HT-29 (cell line): ENCODE measurements around the gene ZNF548. TPM values are rescaled to one million over a fixed set of nuclear protein-coding genes. Genes with fewer than 3 reads are reported as not detected.
"Not testable (repeated sequence)": the region's sequence is repeated elsewhere in the genome, so short reads cannot be mapped to it uniquely, and the experiment has no call there.

ENCODE experiments used
- DNase-seq: peaks from one replicate; pipeline ENCODE4 v3.0.0-alpha.2; 2015; ENCODE audit warnings: low spot score
- total RNA-seq: library from RNA; depleted of rRNA; stranded (reverse); fragments of >200 nt; shearing (Covaris generic); gene quantifications from 2 replicates; pipeline ENCODE4 v1.2.3, GENCODE V29; 2014; rRNA removed

The ZNF548 gene
- 10.2 and 12.2 TPM in 2 replicates for total RNA-seq

DNA sequence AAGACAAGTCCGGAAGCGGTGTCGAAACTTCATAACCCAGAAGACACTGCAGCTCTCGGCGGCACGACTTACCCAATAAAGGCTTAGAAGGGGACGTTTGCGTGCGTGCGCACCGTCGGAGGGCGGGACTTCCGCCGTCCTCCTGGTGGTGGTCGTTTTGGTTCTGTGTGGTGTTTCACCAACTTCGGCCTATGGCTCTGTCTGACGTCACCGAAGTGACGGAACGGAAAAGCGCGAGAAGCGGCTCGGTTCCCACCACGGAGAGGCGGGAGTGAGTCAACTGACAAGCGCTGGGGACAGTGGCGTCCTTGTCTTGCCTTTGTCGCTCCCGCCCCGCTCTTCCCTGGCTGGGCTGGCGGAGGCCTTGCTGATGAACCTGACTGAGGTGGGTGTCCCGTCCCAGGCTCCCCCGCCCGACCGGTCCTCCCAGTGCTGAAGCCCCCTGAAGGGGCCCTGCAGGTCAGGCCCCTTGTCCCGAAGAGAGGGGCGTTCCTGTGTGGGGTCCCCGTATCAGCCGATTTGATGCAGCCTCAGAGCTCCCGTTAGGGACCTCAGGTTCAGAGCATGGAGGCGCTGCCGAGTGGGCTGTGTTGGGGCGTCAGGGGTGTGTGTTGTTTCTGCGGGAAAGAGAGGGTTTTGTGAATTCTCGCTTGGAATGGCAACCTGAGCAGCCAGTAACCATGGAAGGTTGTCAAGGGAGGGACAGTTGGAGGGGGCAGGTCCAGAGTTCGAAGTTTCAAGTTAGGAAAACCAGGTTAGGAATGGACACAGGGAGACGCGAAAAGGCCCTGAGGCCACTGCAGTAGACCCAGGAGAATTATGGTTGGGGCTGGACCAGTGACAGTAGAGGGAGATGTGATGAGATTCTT is at the start of gene ZNF548:
ZNF548 (plus strand) TSS at position 125 of the 869 bp plus-strand sequence; CDS start at position 371, 246 bp downstream.
- DNase-seq = peak; percentile 89

DNA sequence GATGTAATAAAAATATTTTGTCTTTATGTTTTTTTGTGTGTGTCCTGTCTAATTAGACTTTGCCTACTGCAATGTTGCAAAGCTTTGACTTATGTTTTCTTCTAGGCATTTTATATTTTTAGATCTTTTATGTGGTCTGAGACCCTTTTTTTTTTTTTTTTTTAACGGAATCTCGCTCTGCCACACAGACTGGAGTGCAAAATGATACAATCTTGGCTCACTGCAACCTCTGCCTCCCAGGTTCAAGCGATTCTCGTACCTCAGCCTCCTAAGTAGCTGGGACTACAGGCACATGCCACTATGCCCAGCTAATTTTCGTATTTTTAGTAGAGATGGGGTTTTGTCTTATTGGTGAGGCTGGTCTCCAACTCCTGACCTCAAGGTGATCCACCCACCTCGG is 47.1 kb upstream of the ZNF548 start:
- DNase-seq = no peak

DNA sequence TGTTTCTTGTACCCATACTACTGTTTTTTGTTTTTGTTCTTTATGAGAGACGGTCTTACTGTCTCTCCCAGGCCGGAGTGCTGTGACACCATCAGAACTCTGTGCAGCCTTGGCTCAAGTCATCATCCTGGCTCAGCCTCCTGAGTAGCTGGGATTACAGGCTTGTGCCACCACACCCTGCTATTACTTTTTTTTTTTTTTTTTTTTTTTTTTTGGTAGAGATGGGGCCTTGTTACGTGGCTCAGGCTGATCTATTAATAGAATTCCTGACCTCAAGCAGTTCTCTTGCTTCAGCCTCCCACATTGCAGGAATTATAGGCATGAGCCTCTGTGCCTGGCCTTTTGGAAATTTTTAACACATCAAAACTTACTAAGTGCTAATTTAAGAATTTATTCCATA is 41.5 kb upstream of the ZNF548 start:
- no peak for DNase-seq

DNA sequence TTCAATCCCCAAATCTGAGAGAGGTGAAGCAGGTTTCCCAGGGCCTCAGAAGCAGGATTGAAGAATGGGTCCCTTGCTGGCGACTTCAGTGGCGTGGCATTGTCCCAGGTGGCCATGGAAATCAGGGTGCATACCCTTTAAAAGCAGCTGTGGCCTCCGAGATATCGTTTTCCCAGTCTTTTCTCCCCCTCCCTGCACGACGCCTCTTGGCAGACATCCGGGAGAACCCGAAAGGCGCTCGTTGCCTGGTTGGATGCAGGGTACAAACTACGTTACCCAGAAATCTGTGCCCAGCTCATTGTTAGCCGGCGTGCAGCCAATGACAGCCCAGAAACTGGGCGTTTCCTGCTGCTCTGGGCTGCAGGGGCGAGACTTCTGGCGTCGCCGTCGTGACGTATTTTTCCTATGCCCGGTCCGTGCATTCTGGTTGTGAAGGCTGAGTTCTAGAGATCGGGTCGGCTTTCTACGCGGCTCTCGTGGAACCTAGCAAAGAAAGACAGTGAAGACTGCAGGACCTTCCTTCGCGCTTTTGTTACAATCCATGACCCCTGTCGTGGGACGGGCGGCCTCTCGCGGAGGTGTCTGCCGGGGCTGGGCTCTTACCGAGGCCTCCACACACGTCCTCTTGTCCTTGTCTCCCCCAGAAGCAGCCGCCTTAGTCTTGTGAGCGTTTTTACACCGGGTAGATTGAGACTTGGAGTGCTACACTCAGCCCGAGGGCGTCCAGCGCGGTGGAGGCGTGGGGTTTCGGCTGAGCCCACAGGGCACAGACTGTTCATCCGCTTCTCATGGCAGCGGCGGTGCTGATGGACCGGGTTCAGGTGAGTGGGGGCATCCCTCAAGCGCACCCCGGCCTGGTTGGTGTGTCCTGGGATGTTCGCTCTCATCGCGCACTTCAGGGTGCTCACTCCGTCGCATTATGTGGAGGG is 38.5 kb upstream of the ZNF548 start, which contains the start of gene ZNF304:
ZNF304 (plus strand) TSS at position 395 of the 929 bp plus-strand sequence; CDS start at position 789, 394 bp downstream.
- DNase-seq = no peak

DNA sequence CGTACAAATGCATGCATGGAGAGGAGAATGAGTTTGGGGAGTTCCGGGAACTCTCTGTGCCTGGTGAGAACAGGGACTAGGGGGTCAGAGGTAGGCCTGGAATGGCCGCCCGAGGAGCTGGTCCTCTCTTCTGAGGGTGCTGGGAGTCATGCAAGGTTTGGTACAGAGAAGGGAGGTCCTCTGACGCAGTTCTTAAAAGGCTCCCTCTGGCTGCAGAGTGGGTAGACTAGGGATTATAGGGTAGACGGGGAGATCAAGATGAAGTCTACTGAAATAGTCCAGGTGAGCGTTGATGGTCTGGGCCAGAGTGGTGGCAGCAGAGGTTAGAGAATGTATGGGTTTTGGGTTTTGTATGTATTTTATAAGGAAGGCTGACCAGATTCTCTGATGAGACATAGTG is 37.8 kb upstream of the ZNF548 start:
- no peak for DNase-seq

DNA sequence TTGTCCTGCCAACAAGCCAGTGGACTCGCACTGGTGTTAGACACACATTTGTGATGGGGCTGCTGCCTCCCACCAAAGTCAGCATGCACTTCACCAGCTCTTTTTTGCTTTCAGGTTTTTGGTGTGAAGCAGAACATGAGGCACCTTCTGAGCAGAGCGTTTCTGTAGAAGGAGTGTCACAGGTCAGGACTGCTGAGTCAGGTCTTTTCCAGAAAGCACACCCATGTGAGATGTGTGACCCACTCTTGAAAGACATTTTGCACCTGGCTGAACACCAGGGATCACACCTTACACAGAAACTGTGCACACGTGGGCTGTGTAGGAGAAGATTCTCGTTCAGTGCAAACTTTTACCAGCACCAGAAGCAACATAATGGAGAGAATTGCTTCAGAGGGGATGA is 33.7 kb upstream of the ZNF548 start:
- DNase-seq = no peak

DNA sequence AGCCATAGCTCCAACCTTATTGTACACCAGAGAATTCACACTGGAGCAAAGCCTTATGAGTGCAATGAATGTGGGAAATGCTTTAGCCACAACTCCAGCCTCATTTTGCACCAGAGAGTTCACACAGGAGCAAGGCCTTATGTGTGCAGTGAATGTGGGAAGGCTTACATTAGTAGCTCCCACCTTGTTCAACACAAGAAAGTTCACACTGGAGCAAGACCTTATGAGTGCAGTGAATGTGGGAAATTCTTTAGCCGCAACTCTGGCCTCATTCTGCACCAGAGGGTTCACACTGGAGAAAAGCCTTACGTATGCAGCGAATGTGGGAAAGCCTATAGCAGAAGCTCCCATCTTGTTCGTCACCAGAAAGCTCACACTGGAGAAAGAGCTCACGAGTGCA is 32.2 kb upstream of the ZNF548 start:
- no peak for DNase-seq

DNA sequence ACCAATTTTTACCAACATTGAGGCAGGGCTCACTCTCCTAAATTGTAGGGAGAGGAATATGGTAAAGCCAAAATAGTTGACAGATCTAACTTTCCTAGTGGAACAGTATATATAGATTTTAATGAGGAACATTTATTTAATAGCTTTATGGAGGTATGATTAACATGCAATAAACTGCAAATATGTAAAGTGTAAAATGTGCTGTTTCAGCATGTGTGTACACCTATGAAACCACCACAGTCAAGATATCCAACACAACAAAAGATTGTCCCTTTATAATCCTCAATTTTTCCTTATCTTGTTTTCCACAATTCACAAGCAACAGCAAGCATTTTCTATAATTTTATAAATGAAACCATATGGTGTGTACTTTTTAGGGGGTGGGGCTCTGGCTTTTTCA is 30.4 kb upstream of the ZNF548 start:
- DNase-seq = no peak

DNA sequence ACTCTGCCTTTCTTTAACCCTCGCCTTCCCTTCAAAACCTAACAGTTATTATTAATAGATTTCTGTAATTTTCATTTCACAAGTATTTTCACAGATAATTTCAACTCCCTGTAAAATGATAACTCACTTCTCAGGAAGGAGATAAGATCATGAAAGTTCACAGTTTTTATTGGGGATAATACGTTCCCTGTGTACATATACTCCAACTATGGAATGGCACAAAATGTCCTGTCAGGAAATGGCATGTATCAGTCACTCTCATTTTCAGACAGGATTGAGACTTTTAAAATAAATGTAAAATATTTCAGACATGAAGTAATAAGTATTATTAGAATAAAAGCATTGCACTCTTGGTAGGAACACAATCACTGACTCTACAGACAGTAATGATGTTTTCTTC is 27.2 kb upstream of the ZNF548 start:
- DNase-seq = no peak

DNA sequence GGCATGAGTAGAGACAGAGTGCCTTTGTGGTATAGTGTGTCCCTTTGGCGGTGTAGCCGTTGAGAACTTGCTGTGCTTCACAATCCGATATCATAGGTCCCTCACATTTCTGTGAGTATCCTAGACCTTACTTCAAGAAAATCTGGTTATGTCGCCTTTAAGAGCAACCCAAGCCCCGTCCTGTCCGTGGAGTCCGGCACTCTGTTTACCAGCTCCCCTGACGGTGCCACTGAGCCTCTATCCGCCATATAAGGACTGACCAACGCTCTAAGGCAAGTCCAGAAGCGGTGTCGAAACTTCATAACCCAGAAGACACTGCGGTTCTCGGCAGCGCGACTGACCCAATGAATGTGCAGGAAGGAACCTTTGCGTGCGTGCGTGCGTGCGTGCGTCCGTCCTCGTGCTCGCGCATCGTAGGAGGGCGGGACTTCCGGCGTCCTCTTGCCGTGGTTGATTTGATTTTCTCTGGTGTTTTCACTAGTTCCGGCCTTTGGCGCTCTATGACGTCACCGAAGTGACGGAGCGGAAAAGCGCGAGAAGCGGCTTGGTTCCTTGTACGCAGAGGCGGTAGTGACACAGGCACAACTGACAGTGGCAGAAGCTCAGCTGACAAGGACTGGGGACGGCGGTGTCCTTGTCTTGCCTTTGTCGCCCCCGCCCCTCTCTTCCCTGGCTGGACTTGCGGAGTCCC is 26.5 kb upstream of the ZNF548 start, which contains the start of the genes TRAPPC2B and ZNF547:
TRAPPC2B (plus strand) TSS at position 555 of the 691 bp plus-strand sequence. CDS start 1,283 bp downstream, outside the sequence.
ZNF547 (plus strand) TSS at position 555 of the 691 bp plus-strand sequence. CDS start 5,005 bp downstream, outside the sequence.
- peak; percentile 99 for DNase-seq

DNA sequence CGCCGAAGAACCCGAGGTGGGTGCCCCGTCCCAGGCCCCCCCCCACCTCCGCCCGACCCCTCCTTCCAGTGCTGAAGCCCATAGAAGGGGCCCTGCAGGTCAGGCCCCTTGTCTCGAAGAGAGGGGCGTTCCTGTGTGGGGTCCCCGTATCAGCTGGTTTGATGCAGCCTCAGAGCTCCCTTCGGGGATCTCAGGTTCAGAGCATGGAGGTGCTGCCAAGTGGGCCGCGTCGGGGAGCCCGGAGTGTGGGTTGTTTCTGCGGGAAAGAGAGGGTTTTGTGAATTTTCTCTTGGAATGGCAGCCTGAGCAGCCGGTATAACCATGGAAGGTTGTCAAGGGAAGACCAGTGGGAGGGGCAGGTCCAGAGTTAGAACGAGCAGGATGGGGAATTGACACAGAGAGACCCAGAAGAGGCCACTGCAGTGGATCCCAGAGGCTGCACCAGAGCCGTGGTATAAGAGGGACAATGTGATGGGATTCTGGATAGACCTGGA is 25.9 kb upstream of the ZNF548 start:
- peak; percentile 12 for DNase-seq

DNA sequence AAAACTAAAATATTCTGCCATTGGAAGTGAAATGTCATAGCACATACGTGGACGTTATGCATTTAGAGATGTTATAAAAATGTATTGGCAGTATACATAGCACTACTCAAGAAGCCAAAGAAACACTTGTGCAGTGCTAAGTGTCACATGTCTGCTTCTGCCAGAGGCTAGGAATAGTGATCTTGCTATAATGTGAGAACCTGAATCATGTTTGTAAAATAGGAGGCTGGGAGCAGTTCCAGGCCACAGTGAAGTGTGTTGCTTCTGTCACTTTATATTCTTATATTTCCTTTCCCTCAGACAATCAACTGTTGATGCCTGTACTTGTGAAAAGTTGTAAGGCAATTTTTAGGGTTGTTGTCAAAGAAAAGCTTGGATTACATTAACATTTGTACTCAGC is 22.9 kb upstream of the ZNF548 start:
- no peak for DNase-seq

DNA sequence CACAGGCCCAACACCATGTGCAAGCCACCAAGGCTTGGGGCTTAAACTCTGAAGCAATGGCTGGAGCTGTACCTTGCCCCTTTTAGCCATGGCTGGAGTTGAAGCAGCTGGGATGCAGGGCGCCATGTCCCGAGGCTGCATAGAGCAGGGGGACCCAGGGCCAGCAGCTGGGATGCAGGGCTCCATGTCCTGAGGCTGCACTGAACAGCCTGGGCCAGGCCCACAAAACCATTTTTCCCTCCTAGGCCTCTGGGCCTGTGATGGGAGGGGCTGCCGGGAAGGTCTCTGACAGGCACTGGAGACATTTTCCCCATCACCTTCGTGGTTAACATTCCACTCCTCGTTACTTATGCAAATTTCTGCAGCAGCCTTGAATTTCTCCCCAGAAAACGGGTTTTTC is 15.5 kb upstream of the ZNF548 start:
- no peak for DNase-seq

DNA sequence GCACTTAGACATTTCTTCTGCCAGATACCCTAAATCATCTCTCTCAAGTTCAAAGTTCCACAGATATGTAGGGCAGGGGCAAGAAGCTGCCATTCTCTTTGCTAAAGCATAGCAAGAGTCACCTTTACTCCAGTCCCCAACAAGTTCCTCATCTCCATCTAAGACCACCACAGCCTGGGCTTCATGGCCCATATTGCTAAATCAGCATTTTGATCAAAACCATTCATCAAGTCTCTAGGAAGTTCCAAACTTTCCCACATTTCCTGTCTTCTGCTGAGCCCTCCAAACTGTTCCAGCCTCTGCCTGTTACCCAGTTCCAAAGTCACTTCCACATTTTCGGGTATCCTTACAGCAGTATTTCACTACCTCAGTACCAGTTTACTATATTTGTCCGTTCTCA is 15.0 kb upstream of the ZNF548 start:
- DNase-seq = not testable (repeated sequence)

DNA sequence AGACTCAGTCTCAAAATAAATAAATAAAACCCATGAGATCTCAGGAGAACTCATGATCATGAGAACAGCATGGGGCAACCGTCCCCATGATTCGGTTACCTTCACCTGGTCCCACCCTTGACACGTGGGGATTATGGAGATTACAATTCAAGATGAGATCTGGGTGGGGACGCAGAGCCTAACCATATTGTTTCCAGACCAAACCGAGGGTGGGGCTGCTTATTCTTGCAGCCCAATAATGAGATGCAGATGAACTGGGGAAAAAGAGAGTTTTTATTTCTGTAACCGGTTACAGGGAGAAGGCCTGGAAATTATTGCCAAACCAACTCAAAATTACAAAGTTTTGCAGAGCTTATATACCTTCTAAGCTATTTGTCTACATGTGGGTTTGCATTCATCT is 13.5 kb upstream of the ZNF548 start:
- no peak for DNase-seq

DNA sequence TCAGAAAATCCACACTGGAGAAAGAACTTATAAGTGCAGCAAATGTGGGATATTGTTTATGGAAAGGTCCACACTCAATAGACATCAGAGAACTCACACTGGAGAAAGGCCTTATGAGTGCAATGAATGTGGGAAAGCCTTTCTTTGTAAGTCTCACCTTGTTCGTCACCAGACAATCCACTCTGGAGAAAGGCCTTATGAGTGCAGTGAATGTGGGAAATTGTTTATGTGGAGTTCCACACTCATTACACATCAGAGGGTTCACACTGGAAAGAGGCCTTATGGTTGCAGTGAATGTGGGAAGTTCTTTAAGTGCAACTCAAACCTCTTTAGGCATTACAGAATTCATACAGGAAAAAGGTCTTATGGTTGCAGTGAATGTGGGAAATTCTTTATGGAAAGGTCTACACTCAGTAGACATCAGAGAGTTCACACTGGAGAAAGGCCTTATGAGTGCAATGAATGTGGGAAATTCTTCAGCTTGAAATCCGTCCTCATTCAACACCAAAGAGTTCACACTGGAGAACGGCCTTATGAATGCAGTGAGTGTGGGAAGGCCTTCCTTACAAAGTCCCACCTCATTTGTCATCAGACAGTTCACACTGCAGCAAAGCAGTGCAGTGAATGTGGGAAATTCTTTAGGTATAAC is 12.0 kb upstream of the ZNF548 start:
- no peak for DNase-seq

DNA sequence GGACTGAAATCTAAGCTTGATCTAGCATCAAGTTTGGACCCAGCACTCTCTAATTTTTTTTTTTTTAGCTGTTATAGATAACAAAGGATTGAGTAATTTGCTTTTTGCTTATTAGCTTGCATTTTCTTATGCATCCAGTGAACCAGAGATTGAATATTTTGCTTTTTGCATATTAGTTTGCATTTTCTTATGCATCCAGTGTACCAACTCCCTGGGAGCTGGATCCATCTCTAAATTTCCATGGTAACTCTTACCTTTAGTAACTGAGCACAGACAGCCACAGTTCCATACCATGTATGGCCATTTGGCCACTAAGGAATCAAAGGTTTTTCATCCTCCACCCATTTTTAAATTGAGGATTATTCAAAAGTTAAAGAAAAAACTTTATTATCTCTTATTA is 8.7 kb upstream of the ZNF548 start:
- DNase-seq = no peak

DNA sequence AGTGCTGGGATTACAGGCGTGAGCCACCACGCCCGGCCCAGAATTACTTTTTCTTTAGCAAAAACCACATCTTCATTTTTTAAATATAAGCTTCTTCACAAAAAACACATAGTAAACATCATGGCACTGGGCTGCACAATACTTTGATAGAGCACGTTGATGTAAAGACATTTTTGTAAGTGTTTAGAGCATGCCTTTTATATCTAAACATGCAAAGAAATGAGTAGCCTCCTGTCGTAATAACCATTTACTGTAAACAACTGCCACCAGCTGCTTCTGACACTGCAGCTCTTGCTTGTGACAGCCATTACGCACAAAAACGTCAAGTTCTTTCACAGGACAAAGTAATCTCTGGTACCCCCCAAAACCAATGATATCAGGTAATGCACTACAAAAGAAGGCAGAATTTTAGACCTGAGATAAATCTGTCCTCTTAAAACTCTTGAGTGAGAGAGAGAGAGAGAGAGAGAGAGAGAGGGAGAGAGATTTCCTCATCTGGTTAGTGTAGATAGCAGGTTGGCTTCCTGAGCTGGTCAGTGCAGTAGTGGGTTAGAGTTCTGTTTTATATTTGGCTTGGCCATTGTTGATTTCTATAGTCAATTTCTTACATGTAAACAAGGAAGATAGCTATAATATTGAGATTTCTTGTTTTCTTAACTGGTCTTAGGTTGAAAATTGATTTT is 6.7 kb upstream of the ZNF548 start:
- no peak for DNase-seq

DNA sequence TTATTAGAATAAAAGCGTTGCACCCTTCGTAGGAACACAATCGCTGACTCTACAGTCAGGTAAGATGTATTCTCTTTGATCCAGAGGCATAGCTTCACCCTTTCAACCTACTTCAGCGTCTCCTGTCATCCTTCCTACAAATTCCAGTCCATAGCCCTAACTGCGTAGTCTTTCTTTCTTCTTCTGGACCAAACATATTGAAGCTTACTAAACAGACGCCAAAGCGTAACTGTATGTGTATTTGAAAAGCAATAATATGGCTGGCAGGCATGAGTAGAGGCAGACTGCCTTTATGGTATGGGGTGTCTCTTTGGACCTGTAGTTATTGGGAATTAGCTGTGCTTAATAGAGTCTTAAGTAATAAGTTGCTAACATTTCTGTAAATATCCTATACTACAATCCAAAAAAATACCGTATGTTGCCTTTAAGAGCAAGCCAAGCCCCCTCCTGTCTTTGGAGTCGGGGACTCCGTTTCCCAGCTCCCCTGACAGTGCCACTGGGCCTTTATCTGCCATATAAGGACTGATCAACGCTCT is 392 bp upstream of the ZNF548 start:
- no peak for DNase-seq

DNA sequence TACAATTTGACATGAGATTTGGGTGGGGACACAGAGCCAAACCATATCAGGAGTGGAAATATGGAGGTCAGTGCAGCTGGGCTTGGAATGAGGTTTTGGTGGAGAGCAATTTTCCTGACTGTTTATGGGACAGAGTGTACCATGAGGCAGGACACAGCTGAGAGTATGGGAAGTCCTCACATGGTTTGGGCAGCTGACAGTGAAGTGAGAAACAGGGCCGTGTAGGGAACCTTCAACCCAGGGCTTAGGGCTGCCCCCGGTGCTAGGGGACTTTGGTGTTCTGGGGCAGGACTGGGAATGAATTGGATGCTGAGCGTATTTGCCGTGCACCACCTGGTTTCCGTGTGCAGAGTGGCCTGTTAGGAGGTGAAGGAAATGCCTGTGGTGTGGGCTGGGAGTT is 6.1 kb downstream of the ZNF548 start:
- DNase-seq = no peak
